ENCODE data around the gene DIP2C. TPM values are rescaled to one million over a fixed set of nuclear protein-coding genes. Genes with fewer than 3 reads are reported as not detected.

DIP2C gene, protein sequence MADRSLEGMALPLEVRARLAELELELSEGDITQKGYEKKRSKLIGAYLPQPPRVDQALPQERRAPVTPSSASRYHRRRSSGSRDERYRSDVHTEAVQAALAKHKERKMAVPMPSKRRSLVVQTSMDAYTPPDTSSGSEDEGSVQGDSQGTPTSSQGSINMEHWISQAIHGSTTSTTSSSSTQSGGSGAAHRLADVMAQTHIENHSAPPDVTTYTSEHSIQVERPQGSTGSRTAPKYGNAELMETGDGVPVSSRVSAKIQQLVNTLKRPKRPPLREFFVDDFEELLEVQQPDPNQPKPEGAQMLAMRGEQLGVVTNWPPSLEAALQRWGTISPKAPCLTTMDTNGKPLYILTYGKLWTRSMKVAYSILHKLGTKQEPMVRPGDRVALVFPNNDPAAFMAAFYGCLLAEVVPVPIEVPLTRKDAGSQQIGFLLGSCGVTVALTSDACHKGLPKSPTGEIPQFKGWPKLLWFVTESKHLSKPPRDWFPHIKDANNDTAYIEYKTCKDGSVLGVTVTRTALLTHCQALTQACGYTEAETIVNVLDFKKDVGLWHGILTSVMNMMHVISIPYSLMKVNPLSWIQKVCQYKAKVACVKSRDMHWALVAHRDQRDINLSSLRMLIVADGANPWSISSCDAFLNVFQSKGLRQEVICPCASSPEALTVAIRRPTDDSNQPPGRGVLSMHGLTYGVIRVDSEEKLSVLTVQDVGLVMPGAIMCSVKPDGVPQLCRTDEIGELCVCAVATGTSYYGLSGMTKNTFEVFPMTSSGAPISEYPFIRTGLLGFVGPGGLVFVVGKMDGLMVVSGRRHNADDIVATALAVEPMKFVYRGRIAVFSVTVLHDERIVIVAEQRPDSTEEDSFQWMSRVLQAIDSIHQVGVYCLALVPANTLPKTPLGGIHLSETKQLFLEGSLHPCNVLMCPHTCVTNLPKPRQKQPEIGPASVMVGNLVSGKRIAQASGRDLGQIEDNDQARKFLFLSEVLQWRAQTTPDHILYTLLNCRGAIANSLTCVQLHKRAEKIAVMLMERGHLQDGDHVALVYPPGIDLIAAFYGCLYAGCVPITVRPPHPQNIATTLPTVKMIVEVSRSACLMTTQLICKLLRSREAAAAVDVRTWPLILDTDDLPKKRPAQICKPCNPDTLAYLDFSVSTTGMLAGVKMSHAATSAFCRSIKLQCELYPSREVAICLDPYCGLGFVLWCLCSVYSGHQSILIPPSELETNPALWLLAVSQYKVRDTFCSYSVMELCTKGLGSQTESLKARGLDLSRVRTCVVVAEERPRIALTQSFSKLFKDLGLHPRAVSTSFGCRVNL (N-terminal part only)
- total RNA-seq (1.5 and 1.9 TPM in 2 replicates), polyA plus RNA-seq (1.3 and 2.8 TPM in 2 replicates), polyA minus RNA-seq (1.5 and 3.3 TPM in 2 replicates)
- 2.4 TPM for total RNA-seq (2013)

DNA sequence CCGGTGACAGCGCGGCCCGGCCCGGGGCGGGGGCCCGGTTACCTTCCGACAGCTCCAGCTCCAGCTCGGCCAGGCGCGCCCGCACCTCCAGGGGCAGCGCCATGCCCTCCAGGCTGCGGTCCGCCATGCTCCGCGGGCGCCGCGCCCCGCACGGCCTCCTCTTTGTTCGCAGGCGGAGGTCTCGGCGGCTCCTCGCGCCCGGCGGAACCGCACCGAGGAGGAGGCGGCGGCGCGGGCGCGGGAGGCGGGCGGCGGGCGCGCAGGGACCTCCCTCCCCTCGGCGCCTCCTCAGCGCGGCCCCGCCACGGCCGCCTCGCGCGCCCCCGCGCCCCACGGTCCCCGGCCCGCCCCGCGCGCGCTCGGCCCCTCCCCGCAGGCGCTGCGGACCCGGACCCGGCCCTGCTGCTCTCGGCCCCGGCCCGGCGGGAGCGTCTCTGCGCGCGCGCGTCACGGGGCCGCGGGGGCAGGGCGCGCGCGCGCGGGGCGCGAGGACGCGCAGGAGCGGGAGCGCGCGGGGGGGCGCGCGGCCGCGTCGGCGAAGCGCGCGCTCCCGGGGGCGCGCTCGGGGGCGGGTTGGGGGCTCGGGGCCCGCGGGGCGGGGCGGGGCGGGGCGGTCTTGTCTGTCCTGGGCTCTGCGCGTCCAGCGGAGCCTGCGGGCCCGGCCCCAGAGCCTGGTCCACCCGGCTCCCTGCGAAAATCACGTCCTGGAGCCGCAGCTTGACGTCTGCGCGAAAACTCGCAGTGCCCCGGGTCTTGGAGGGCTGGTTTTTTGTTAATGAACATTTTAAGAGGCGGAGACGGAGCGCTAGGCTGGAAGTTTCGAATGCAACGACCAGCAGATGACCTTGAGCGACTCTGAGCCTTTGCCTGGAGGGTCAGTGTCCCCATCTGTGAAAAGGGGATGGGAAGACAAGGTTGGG lies at the start of gene DIP2C:
Gene DIP2C (minus strand): TSS at position 217 of the 920 bp plus-strand sequence. CDS start 90 bp downstream, at position 127.
- no peaks in the 10 kb centered on the region for H4K20me1 ChIP-seq (ENCODE audit: control insufficient read depth, insufficient read depth, low read length, poor library complexity, severe bottlenecking)
- no peak for TF ChIP-seq EZH2 (IDR thresholded peaks at IDR 0.05; ENCODE audit: borderline replicate concordance, insufficient read depth, low read depth, low read length, poor library complexity, severe bottlenecking)
- TF ChIP-seq, protein P1, sequence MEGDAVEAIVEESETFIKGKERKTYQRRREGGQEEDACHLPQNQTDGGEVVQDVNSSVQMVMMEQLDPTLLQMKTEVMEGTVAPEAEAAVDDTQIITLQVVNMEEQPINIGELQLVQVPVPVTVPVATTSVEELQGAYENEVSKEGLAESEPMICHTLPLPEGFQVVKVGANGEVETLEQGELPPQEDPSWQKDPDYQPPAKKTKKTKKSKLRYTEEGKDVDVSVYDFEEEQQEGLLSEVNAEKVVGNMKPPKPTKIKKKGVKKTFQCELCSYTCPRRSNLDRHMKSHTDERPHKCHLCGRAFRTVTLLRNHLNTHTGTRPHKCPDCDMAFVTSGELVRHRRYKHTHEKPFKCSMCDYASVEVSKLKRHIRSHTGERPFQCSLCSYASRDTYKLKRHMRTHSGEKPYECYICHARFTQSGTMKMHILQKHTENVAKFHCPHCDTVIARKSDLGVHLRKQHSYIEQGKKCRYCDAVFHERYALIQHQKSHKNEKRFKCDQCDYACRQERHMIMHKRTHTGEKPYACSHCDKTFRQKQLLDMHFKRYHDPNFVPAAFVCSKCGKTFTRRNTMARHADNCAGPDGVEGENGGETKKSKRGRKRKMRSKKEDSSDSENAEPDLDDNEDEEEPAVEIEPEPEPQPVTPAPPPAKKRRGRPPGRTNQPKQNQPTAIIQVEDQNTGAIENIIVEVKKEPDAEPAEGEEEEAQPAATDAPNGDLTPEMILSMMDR (IDR thresholded peaks at IDR 0.05), result no peak
- H2AFZ ChIP-seq (ENCODE audit: insufficient read depth, low read depth, low read length, poor library complexity, severe bottlenecking), result no peak within 1 kb of the TSS
- Mint-ChIP-seq H3K4me1 (peaks cover 4% of the 10 kb centered on the region), H3K4me3 (peak within 1 kb of the TSS; percentile 64), H3K27me3 (peaks cover 62% of the 10 kb centered on the region), H3K27ac (no peak within 1 kb of the TSS), H3K9me3 (ENCODE audit: insufficient read depth) (no peaks in the 10 kb centered on the region)
- no peaks in the 10 kb centered on the region for H3K36me3 ChIP-seq (replicated peaks in 1 of 2; ENCODE audit: control extremely low read depth in 1 of 2, control insufficient read depth in 1 of 2, extremely low read depth in 1 of 2, insufficient read depth in 2 of 2, low read length in 1 of 2)
- H3K9me3 ChIP-seq (ENCODE audit: control extremely low read depth in 1 of 3, control insufficient read depth in 2 of 3, insufficient read depth in 1 of 3, low read length in 2 of 3), result peaks cover 0 to 18% (median 0%) of the 10 kb centered on the region in 3 donors
- no peak within 1 kb of the TSS for H3K9ac ChIP-seq (ENCODE audit: low read length)
- intact Hi-C loops (cut with micrococcal nuclease), result no loop called here
- H3K27ac ChIP-seq (ENCODE audit: low read length in 2 of 2), result no peak within 1 kb of the TSS
- ChIA-PET CTCF (no interaction called here), POLR2A (no interaction called here)
- peak within 1 kb of the TSS; percentile 8 for H3K4me2 ChIP-seq (replicated peaks; ENCODE audit: low read depth, low read length, poor library complexity, severe bottlenecking)
- H3K4me1 ChIP-seq (ENCODE audit: control insufficient read depth in 2 of 2, insufficient read depth in 2 of 2, low read length in 2 of 2), result no peaks in the 10 kb centered on the region
- peaks cover 0 to 15% (median 3%) of the 10 kb centered on the region in 4 experiments for H3K27me3 ChIP-seq (replicated peaks in 1 of 4; ENCODE audit: control extremely low read depth in 1 of 4, control insufficient read depth in 3 of 4, insufficient read depth in 4 of 4, low read length in 3 of 4)
- no peak for ATAC-seq (ENCODE audit: low read depth)
- 6% methylated on average over 137 of the region's 137 CpGs for WGBS (ENCODE audit: insufficient coverage)
- H3K4me3 ChIP-seq (ENCODE audit: control extremely low read depth in 1 of 5, extremely low read depth in 1 of 5, insufficient read depth in 1 of 5, low read depth in 2 of 5, low read length in 4 of 5), result no peak within 1 kb of the TSS
- H3K79me2 ChIP-seq (ENCODE audit: control insufficient read depth, insufficient read depth, low read length), result no peaks in the 10 kb centered on the region
- no peak for DNase-seq
